Measurements from ENCODE around the gene ELMO1.

ELMO1 gene

GRCh38 chr7:37108615-37109014 is 340.0 kb downstream of the ELMO1 start:
- DNase-seq (ENCODE audit: extremely low spot score), result no peak
- ChIA-PET CTCF (interaction anchor here (1.6 kb wide), 1 partner anchor 74 kb away, joined by 6 read pairs; no protein-coding TSS in a partner anchor), POLR2A (no interaction called here)
- TF ChIP-seq CTCF (IDR thresholded peaks at IDR 0.05; ENCODE audit: control extremely low read depth, extremely low read depth, low read depth, missing control alignments), result no peak

GRCh38 chr7:37107047-37107750 is 341.5 kb downstream of the ELMO1 start:
- CTCF ChIA-PET, result interaction anchor here (1.4 to 2.0 kb wide), 3 partner anchors 9 to 75 kb away, joined by 4 to 6 read pairs (median 6); no protein-coding TSS in a partner anchor
- no peak for DNase-seq (ENCODE audit: extremely low spot score)
- POLR2A ChIA-PET, result no interaction called here
- no peak for TF ChIP-seq CTCF (IDR thresholded peaks at IDR 0.05; ENCODE audit: control extremely low read depth, extremely low read depth, low read depth, missing control alignments)

- ChIA-PET CTCF (interaction anchor here (1.0 to 1.4 kb wide), 4 partner anchors 10 to 34 kb away, joined by 3 read pairs; no protein-coding TSS in a partner anchor), POLR2A (no interaction called here)
- no peak for DNase-seq (ENCODE audit: extremely low spot score)
- TF ChIP-seq CTCF (IDR thresholded peaks at IDR 0.05; ENCODE audit: control extremely low read depth, extremely low read depth, low read depth, missing control alignments), result no peak
Observed at GRCh38 chr7:37105762-37106161, 342.9 kb downstream of the ELMO1 start.

DNA sequence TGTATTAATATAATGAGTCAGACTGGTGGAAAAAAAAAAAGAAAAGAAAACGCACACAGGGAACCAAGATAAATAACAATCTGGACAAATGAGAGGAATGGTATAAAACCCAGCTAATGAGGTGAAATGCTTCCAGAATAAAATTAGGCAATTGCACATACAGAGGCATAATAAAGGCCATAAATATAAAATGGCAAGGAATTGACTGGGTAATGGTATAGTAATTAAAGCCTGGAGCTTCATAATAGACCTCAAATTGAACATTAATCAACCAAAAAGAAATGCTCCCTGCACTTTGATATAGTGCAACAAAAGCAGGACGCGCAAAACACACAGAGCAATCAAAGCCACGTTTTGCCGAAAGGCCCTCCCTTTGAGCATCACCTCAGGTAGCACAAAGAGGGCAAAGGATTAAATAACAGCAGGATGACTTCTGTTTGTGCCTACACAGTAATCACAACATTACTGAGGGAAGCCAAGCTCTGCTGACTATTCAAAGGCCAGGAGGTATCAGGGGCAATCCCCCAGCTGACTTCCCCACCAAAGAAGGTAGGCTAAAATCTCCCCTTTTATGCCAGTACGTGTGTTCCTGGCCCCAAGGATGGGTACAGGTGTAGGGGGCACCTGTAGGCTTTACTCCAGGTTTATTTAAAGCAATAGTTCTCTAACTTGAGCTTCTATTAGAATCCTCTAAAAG is 343.7 kb downstream of the ELMO1 start:
- ChIA-PET CTCF (interaction anchor here (1.0 to 1.4 kb wide), 3 partner anchors 10 to 33 kb away, joined by 3 read pairs; no protein-coding TSS in a partner anchor), POLR2A (no interaction called here)
- TF ChIP-seq CTCF (IDR thresholded peaks at IDR 0.05; ENCODE audit: control extremely low read depth, extremely low read depth, low read depth, missing control alignments), result no peak
- no peak for DNase-seq (ENCODE audit: extremely low spot score)

DNA sequence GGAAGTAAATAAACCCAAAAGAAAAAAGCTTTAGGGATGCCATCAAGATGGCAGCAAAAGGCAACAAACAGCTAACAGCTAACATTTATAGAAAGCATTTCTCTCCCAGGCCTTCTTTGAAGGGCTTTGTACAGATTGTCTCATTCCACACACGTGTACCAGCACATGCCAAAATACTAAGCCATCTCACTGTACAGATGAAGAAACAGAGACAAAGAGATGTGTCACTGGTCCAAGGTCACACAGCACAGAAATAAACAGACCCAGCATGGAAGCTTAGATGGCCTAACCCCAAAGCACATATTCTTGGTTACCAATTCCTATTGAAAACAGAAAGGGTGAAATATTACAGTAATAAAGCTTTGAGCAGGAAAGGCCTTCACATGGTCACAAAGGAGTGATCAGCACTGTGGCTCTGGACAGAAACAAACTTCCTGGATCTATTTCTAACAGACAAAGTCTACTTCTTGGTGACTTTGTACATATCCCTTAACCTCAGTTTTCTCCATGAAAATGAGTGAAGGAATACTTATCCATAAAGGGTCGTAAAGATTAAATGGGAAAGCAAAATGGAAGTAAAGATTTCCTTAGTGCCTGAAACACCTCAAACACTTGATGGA is 346.0 kb downstream of the ELMO1 start:
- ChIA-PET CTCF (interaction anchor here (1.3 kb wide), 1 partner anchor 11 kb away, joined by 4 read pairs; no protein-coding TSS in a partner anchor), POLR2A (no interaction called here)
- TF ChIP-seq CTCF (IDR thresholded peaks at IDR 0.05; ENCODE audit: control extremely low read depth, extremely low read depth, low read depth, missing control alignments), result no peak
- no peak for DNase-seq (ENCODE audit: extremely low spot score)

DNA sequence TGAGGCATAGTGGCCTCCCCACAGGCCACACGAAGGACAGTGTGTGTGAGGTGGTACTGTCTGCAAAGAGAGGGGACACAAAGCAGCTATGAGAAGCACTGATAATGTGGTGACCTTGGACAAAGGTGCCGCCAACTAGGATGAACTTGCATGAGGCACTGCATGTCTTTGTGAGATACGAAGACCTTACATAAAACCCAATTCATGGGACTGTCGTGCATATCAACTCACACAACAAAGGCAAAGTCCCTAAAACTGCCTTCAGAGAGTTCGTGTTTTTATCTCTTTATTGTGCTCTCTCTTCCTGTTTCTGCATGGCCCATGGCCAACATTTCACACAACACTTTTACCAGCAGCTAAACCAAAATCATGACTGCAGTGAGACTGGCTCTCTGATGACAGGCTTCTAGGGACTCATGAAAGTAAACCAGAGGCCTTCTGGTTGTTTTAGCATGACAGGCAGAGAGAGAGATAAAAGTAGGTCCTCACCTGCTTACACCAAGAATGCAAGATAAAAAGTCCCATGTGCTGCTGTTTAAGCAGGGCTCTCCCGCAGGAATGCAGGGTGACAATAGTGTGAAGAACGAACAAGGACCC is 347.8 kb downstream of the ELMO1 start:
- no peak for TF ChIP-seq CTCF (IDR thresholded peaks at IDR 0.05; ENCODE audit: control extremely low read depth, extremely low read depth, low read depth, missing control alignments)
- CTCF ChIA-PET, result interaction anchor here (1.2 to 2.2 kb wide), 2 partner anchors 11 to 81 kb away, joined by 3 to 9 read pairs; no protein-coding TSS in a partner anchor
- POLR2A ChIA-PET, result no interaction called here
- DNase-seq (ENCODE audit: extremely low spot score), result no peak
